IMR-90 (cell line): ENCODE data around the gene NPR3. TPM values are rescaled to one million over a fixed set of nuclear protein-coding genes. Genes with fewer than 3 reads are reported as not detected.

Experiments used
- ATAC-seq: fragments of 200-7000 bp; cut with Tn5 transposase; 2 replicates; pipeline ENCODE4 v1.9.1; 2020; ENCODE audit warnings: low read depth, mild to moderate bottlenecking, moderate library complexity
- BruUV-seq: library from RNA; stranded (reverse); fragments of 400-500 nt; replicated peaks from 2 replicates; lab custom pipeline; 2021; lab: Mats Ljungman, UMichigan
- CTCF ChIA-PET: fragments of 300-600 bp; formaldehyde crosslinking; extraction: SDS; loops from one replicate; lab custom pipeline; 2021; ENCODE audit warnings: antibody characterized with exemption; lab: Yijun Ruan, JAX
- POLR2A ChIA-PET: fragments of 300-600 bp; sonication (Branson Sonifier 250); formaldehyde crosslinking; loops from one replicate; lab custom pipeline; 2022; ENCODE audit warnings: antibody characterized with exemption; ENCODE audit not compliant: unreplicated experiment; lab: Charles Lee
- DNase-seq: peaks from one replicate; pipeline ENCODE4 v3.0.0; 2013
- H2AFZ ChIP-seq: replicated peaks from 2 replicates; pipeline ENCODE3; 2013; ENCODE audit warnings: low read length, mild to moderate bottlenecking; ENCODE audit not compliant: poor library complexity
- H2AK5ac ChIP-seq: 2 replicates; pipeline ENCODE4 v1.6.1; 2013; ENCODE audit warnings: low read depth, low read length, inconsistent platforms
- H2AK9ac ChIP-seq: replicated peaks from 2 replicates; pipeline ENCODE3; 2013; ENCODE audit warnings: mild to moderate bottlenecking, low read depth, low read length, moderate library complexity; ENCODE audit not compliant: poor library complexity
- H2BK120ac ChIP-seq: 2 replicates; pipeline ENCODE4 v1.6.1; 2013; ENCODE audit warnings: low read depth, low read length, inconsistent platforms
- H2BK15ac ChIP-seq: 3 replicates; pipeline ENCODE4 v1.6.1; 2013; ENCODE audit warnings: low read depth, low read length, inconsistent platforms
- H2BK20ac ChIP-seq: 2 replicates; pipeline ENCODE4 v1.6.1; 2013; ENCODE audit warnings: low read depth, mild to moderate bottlenecking, inconsistent platforms, low read length, moderate library complexity
- H2BK5ac ChIP-seq: 2 replicates; pipeline ENCODE4 v1.6.1; 2013; ENCODE audit warnings: mild to moderate bottlenecking, low read depth, low read length, inconsistent platforms; ENCODE audit not compliant: poor library complexity, severe bottlenecking
- H3K14ac ChIP-seq: replicated peaks from 2 replicates; pipeline ENCODE4 v1.6.1; 2013; ENCODE audit warnings: low read depth, low read length, inconsistent platforms
- H3K18ac ChIP-seq: 2 replicates; pipeline ENCODE4 v1.6.1; 2013; ENCODE audit warnings: low read depth, low read length, control low read depth
- H3K23ac ChIP-seq: 2 replicates; pipeline ENCODE4 v1.6.1; 2013; ENCODE audit warnings: low read depth, low read length, inconsistent platforms
- H3K27ac ChIP-seq: 2 replicates; pipeline ENCODE4 v1.5.1; 2013; ENCODE audit warnings: mild to moderate bottlenecking, control low read depth, low read length; ENCODE audit not compliant: insufficient read depth
- H3K27me3 ChIP-seq: 2 replicates; pipeline ENCODE4 v1.6.1; 2013; ENCODE audit warnings: low read length; ENCODE audit not compliant: control insufficient read depth, insufficient read depth
- H3K36me3 ChIP-seq: 2 replicates; pipeline ENCODE4 v1.6.1; 2013; ENCODE audit warnings: low read length, mixed read lengths; ENCODE audit not compliant: control insufficient read depth, insufficient read depth
- H3K4ac ChIP-seq: 2 replicates; pipeline ENCODE4 v1.6.1; 2013; ENCODE audit warnings: low read depth, low read length, inconsistent platforms
- H3K4me1 ChIP-seq: 2 replicates; pipeline ENCODE4 v1.6.1; 2013; ENCODE audit warnings: low read length, mixed read lengths; ENCODE audit not compliant: control insufficient read depth, insufficient read depth
- H3K4me2 ChIP-seq: 2 replicates; pipeline ENCODE4 v1.6.1; 2013; ENCODE audit warnings: low read depth, mild to moderate bottlenecking, control low read depth, low read length, moderate library complexity
- H3K4me3 ChIP-seq: 2 replicates; pipeline ENCODE4 v1.5.1; 2013; ENCODE audit warnings: low read depth, mild to moderate bottlenecking, control low read depth, low read length, moderate library complexity; ENCODE audit not compliant: insufficient read depth
- H3K56ac ChIP-seq: 2 replicates; pipeline ENCODE4 v1.6.1; 2013; ENCODE audit warnings: low read length, inconsistent platforms; ENCODE audit not compliant: insufficient read depth; ENCODE audit errors: extremely low read depth
- H3K79me1 ChIP-seq, 2 experiments: 2 replicates each; pipeline ENCODE4 v1.6.1; 2013; ENCODE audit warnings: low read length in 2 of 2, inconsistent platforms in 1 of 2, low read depth in 1 of 2
- H3K9ac ChIP-seq: 2 replicates; pipeline ENCODE4 v1.6.1; 2013; ENCODE audit warnings: low read depth, low read length, control low read depth
- H3K9me1 ChIP-seq: 2 replicates; pipeline ENCODE4 v1.6.1; 2013; ENCODE audit warnings: low read length, inconsistent platforms; ENCODE audit not compliant: insufficient read depth
- H3K9me3 ChIP-seq: 2 replicates; pipeline ENCODE4 v1.6.1; 2013; ENCODE audit warnings: low read length; ENCODE audit not compliant: control insufficient read depth, insufficient read depth
- H4K20me1 ChIP-seq: 2 replicates; pipeline ENCODE4 v1.6.1; 2013; ENCODE audit warnings: low read length, inconsistent platforms; ENCODE audit not compliant: insufficient read depth
- H4K5ac ChIP-seq: 2 replicates; pipeline ENCODE4 v1.6.1; 2013; ENCODE audit warnings: mild to moderate bottlenecking, low read depth, low read length, control low read depth
- H4K8ac ChIP-seq, 2 experiments: 2 replicates each; pipeline ENCODE4 v1.6.1; 2013; ENCODE audit warnings: low read depth in 2 of 2, low read length in 2 of 2, control low read depth in 1 of 2, inconsistent platforms in 1 of 2
- H4K91ac ChIP-seq: 2 replicates; pipeline ENCODE4 v1.6.1; 2013; ENCODE audit warnings: low read depth, low read length, inconsistent platforms; ENCODE audit not compliant: insufficient read depth
- BHLHE40 ChIP-seq: fragments of 150-350 bp; IDR thresholded peaks from 2 replicates; pipeline ENCODE4 v1.6.1; 2016; ENCODE audit warnings: mild to moderate bottlenecking, low read depth, low read length
- CEBPB ChIP-seq: IDR thresholded peaks from 2 replicates; pipeline ENCODE4 v1.6.1; 2012; ENCODE audit warnings: low read depth, low read length, improper control_type of control experiment
- FOS ChIP-seq: fragments of 150-350 bp; IDR thresholded peaks from 2 replicates; pipeline ENCODE4 v1.6.1; 2016; ENCODE audit warnings: low read depth, low read length
- MAFK ChIP-seq: IDR thresholded peaks from 2 replicates; pipeline ENCODE4 v1.6.1; 2012; ENCODE audit warnings: low read depth, low read length, improper control_type of control experiment
- MXI1 ChIP-seq: IDR thresholded peaks from 2 replicates; pipeline ENCODE4 v1.6.1; 2012; ENCODE audit warnings: low read depth, mild to moderate bottlenecking, low read length, moderate library complexity, borderline replicate concordance
- NFE2L2 ChIP-seq: fragments of 150-350 bp; IDR thresholded peaks from 2 replicates; pipeline ENCODE4 v1.6.1; 2016; ENCODE audit warnings: low read depth, mild to moderate bottlenecking, low read length
- RCOR1 ChIP-seq: IDR thresholded peaks from 2 replicates; pipeline ENCODE4 v1.6.1; 2012; ENCODE audit warnings: mild to moderate bottlenecking, low read length, improper control_type of control experiment; ENCODE audit not compliant: insufficient replicate concordance
- SMC3 ChIP-seq: fragments of 150-350 bp; IDR thresholded peaks from 2 replicates; pipeline ENCODE4 v1.6.1; 2016; ENCODE audit warnings: low read depth, mild to moderate bottlenecking, antibody characterized with exemption, low read length, moderate library complexity
- WGBS, 2 experiments: methylation state at CpG; one replicate each; pipeline versions ENCODE4 v1.1.5 to v1.1.7; 2013; ENCODE audit warnings: missing lambda C conversion rate in 2 of 2; ENCODE audit not compliant: insufficient read length in 1 of 2; ENCODE audit errors: extremely low coverage in 2 of 2; 5-methylcytosine and 5-hydroxymethylcytosine counted together
- dilution Hi-C: fragments of 300-500 bp; cut with HindIII; formaldehyde crosslinking; loops from one replicate; pipeline ENCODE4 v1.14.3; 2018; ENCODE audit warnings: low sequenced_read_pairs; ENCODE audit not compliant: unreplicated experiment
- in situ Hi-C: fragments of 300-500 bp; cut with MboI; formaldehyde crosslinking; loops from 3 replicates; pipeline ENCODE4 v1.14.3; 2019; ENCODE audit warnings: low sequenced_read_pairs, inconsistent platforms, mixed read lengths
- intact Hi-C: fragments of 100-400 bp; cut with micrococcal nuclease; formaldehyde crosslinking; loops from 2 replicates; pipeline ENCODE4 v1.10.0; 2022
- polyA plus RNA-seq, 3 experiments: library from polyadenylated mRNA; depleted of rRNA; stranded (reverse); fragments of >200 nt; gene quantifications; 2 replicates each; pipeline ENCODE4 v1.2.3, GENCODE V29; 2012; ENCODE audit warnings: low replicate concordance in 1 of 3
- total RNA-seq: library from RNA; depleted of rRNA; stranded (reverse); fragments of >200 nt; gene quantifications from 2 replicates; pipeline ENCODE4 v1.2.3, GENCODE V29; 2012
- TF ChIP-seq, protein P1 (sequence below): fragments of 150-350 bp; IDR thresholded peaks from 2 replicates; pipeline ENCODE4 v1.6.1; 2017; ENCODE audit warnings: mild to moderate bottlenecking, antibody characterized with exemption, low read length, low read depth

Gene NPR3
- total and polyA plus RNA-seq, 2 of the 4 experiments (the other 2 are of a cell fraction), result 24.6 to 88.2 TPM

GRCh38 chr5:32720300-32720699, 9.2 kb downstream of the NPR3 start:
- in situ Hi-C loops, result no loop called here
- Histone ChIP-seq H3K79me1 (peaks cover 3 to 16% of the 10 kb centered on the region in 2 experiments; a peak in 2 of 4 replicates), H2BK20ac (no peak overlapping the region), H3K36me3 (peaks cover 15% of the 10 kb centered on the region), H3K4me3 (no peak overlapping the region), H3K9me1 (no peaks in the 10 kb centered on the region), H3K56ac (no peak overlapping the region), H3K23ac (no peak overlapping the region), H3K4me2 (no peak overlapping the region), H3K4me1 (no peaks in the 10 kb centered on the region), H2AFZ (no peak overlapping the region), H3K27me3 (no peaks in the 10 kb centered on the region), H4K8ac (no peak overlapping the region), H3K14ac (no peak overlapping the region), H3K9ac (no peak overlapping the region), H3K18ac (no peak overlapping the region), H3K9me3 (no peaks in the 10 kb centered on the region), H2AK9ac (no peak overlapping the region), H2BK120ac (no peak overlapping the region), H3K4ac (no peak overlapping the region), H2AK5ac (no peak overlapping the region), H2BK5ac (no peak overlapping the region), H4K20me1 (no peaks in the 10 kb centered on the region), H4K91ac (no peak overlapping the region), H3K27ac (no peak overlapping the region), H4K5ac (no peak overlapping the region), H2BK15ac (no peak overlapping the region)
- no CpG with 5 or more reads among the region's 2 CpGs for WGBS, 2 experiments
- CTCF ChIA-PET, result no interaction called here
- DNase-seq, result no peak
- intact Hi-C loops, result no loop called here
- dilution Hi-C loops, result no loop called here
- ATAC-seq, result no peak
- no peak for TF ChIP-seq MAFK
- TF ChIP-seq SMC3, result no peak
- no peak for TF ChIP-seq FOS
- TF ChIP-seq BHLHE40, result no peak
- TF ChIP-seq NFE2L2, result no peak
- no peak for TF ChIP-seq RCOR1
- peak; percentile 78 for TF ChIP-seq CEBPB
- TF ChIP-seq MXI1, result no peak
- TF ChIP-seq, protein P1, sequence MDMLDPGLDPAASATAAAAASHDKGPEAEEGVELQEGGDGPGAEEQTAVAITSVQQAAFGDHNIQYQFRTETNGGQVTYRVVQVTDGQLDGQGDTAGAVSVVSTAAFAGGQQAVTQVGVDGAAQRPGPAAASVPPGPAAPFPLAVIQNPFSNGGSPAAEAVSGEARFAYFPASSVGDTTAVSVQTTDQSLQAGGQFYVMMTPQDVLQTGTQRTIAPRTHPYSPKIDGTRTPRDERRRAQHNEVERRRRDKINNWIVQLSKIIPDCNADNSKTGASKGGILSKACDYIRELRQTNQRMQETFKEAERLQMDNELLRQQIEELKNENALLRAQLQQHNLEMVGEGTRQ, result no peak
- no TSS peak for BruUV-seq
- POLR2A ChIA-PET, result no interaction called here
